ENCODE data around the gene QSOX1.
A peak's percentile ranks its signal among the peaks of the same experiment; 100 is the strongest.

DNA sequence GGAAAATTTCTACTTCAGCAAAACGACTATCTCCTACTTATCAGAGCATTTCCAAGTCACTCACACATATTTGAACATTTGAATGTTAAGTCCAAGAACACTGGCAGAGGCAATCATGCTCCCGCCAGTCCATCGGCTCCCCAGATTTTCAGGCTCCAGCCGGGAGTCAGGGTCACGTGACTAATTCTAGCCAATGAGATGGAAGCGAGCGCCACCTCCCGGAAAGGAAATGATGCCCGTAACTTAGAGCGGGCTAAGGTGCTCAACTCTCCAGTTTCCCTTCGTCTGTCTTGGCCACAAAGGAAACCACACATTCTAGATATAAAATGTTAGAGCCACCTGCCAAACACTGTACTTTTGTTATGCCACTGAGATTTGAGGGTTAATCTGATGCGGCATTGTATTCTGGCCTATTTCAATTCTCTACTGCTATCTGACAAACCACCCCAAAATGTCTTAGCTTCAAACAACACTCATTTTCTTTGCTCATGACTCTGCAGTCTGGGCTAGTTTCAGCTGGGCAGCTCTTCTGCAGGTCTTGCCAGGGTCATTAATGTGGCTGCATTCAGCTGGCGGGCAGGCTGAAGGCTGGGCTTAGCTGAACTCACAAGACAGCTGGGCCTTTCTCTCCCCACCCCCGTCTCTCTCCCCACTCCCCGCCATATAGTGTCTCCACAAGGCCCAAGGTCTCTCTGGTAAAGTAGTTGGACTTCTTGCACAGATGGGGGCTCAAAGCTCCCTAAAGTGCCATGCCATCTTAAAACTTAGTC is 58.9 kb downstream of the QSOX1 start:
- TF ChIP-seq CTCF (conservative IDR thresholded peaks at IDR 0.05; ENCODE audit: low read depth, low read length) (no peak), CEBPB (IDR thresholded peaks at IDR 0.05; ENCODE audit: low read depth, low read length) (no peak), POLR2A (IDR thresholded peaks at IDR 0.05; ENCODE audit: low read depth, low read length) (no peak), RAD21 (IDR thresholded peaks at IDR 0.05; ENCODE audit: low read length) (no peak), USF2 (IDR thresholded peaks at IDR 0.05; ENCODE audit: low read depth, low read length) (peak; percentile 67), MAZ (IDR thresholded peaks at IDR 0.05; ENCODE audit: borderline replicate concordance, low read depth, low read length) (no peak), RFX5 (IDR thresholded peaks at IDR 0.05; ENCODE audit: low read depth, low read length) (no peak), FOS (IDR thresholded peaks at IDR 0.05; ENCODE audit: low read depth, low read length) (no peak), SMC3 (IDR thresholded peaks at IDR 0.05; ENCODE audit: low read depth, low read length) (no peak), ELK1 (IDR thresholded peaks at IDR 0.05; ENCODE audit: borderline replicate concordance, low read depth, low read length) (no peak), RCOR1 (IDR thresholded peaks at IDR 0.05; ENCODE audit: insufficient replicate concordance, low read length) (no peak)
